GM12878 (cell line): ENCODE data around the gene HEXIM2. TPM values are rescaled to one million over a fixed set of nuclear protein-coding genes. Genes with fewer than 3 reads are reported as not detected.

Source experiments
- ASH2L ChIP-seq: fragments of 300-600, 200-600 bp; sonication (generic); IDR thresholded peaks from 2 replicates; pipeline ENCODE4 v1.6.1; 2017; ENCODE audit warnings: low read depth, mild to moderate bottlenecking, borderline replicate concordance
- BCL11A ChIP-seq: IDR thresholded peaks from 2 replicates; pipeline ENCODE4 v1.6.1; 2011; ENCODE audit warnings: low read depth, low read length
- BHLHE40 ChIP-seq, 2 experiments: fragments of 450-650 bp in 1 of 2; IDR thresholded peaks; 2 replicates each; pipeline ENCODE4 v1.6.1; 2011 to 2017; ENCODE audit warnings: low read depth in 2 of 2, borderline replicate concordance in 1 of 2, improper control_type of control experiment in 1 of 2, low read length in 1 of 2, mild to moderate bottlenecking in 1 of 2
- CBX3 ChIP-seq: fragments of 200-600 bp; sonication (generic); IDR thresholded peaks from 2 replicates; pipeline ENCODE4 v1.6.1; 2016; ENCODE audit warnings: low read depth, borderline replicate concordance
- CHD1 ChIP-seq: IDR thresholded peaks from 2 replicates; pipeline ENCODE4 v1.6.1; 2012; ENCODE audit warnings: low read depth, low read length, improper control_type of control experiment
- GATAD2B ChIP-seq: fragments of 450-650 bp; conservative IDR thresholded peaks from 2 replicates; pipeline ENCODE4 v1.6.1; 2017; ENCODE audit warnings: low read depth, mild to moderate bottlenecking, moderate library complexity
- IKZF2 ChIP-seq, 2 experiments: fragments of 450-650 bp; IDR thresholded peaks; 2 replicates each; pipeline ENCODE4 v1.6.1; 2017; ENCODE audit warnings: mild to moderate bottlenecking in 2 of 2, moderate library complexity in 2 of 2
- MAX ChIP-seq: IDR thresholded peaks from 2 replicates; pipeline ENCODE4 v1.6.1; 2012; ENCODE audit warnings: low read depth, low read length, improper control_type of control experiment
- MXI1 ChIP-seq: fragments of 150-350 bp; IDR thresholded peaks from 2 replicates; pipeline ENCODE4 v1.6.1; 2011; ENCODE audit warnings: low read depth, mild to moderate bottlenecking, inconsistent platforms, low read length, improper control_type of control experiment
- MYB ChIP-seq: fragments of 150-350 bp; IDR thresholded peaks from 2 replicates; pipeline ENCODE4 v1.6.1; 2014; ENCODE audit warnings: mild to moderate bottlenecking, low read depth, low read length, borderline replicate concordance
- POU2F2 ChIP-seq: IDR thresholded peaks from 3 replicates; pipeline ENCODE4 v1.6.1; 2011; ENCODE audit warnings: low read depth, mild to moderate bottlenecking, low read length, borderline replicate concordance
- RAD51 ChIP-seq: fragments of 450-650 bp; IDR thresholded peaks from 2 replicates; pipeline ENCODE4 v1.6.1; 2016; ENCODE audit warnings: moderate library complexity, mild to moderate bottlenecking, inconsistent platforms
- SMAD1 ChIP-seq: fragments of 450-650 bp; IDR thresholded peaks from 2 replicates; pipeline ENCODE4 v1.6.1; 2018; ENCODE audit warnings: mild to moderate bottlenecking, low read depth; ENCODE audit not compliant: partially characterized antibody
- SP1 ChIP-seq: IDR thresholded peaks from one replicate; pipeline ENCODE4 v1.6.1; 2011; ENCODE audit warnings: low read depth, low read length
- STAT1 ChIP-seq: fragments of 450-650 bp; conservative IDR thresholded peaks from 2 replicates; pipeline ENCODE4 v1.6.1; 2014; ENCODE audit warnings: antibody characterized with exemption, mild to moderate bottlenecking
- TAF1 ChIP-seq: IDR thresholded peaks from 2 replicates; pipeline ENCODE4 v1.6.1; 2011; ENCODE audit warnings: mild to moderate bottlenecking, low read depth, low read length, borderline replicate concordance
- TCF3 ChIP-seq: IDR thresholded peaks from 2 replicates; pipeline ENCODE4 v1.6.1; 2012; ENCODE audit warnings: low read depth, mild to moderate bottlenecking, low read length, borderline replicate concordance; ENCODE audit not compliant: insufficient read depth
- WRNIP1 ChIP-seq: IDR thresholded peaks from 2 replicates; pipeline ENCODE4 v1.6.1; 2011; ENCODE audit warnings: low read depth, low read length, improper control_type of control experiment, borderline replicate concordance
- polyA plus RNA-seq, 11 experiments: library from polyadenylated mRNA; depleted of rRNA in 4 of 11; unstranded in 6 of 11; stranded (reverse) in 5 of 11; fragments of >200 nt; fragmentation: Nextera tagmentation in 4 of 11; fragmentation: Illumina TruSeq in 1 of 11; extraction: Ambion mirVana in 4 of 11; extraction: Trizol in 1 of 11; gene quantifications; 1 replicate in 1 of 11; 2 replicates in 10 of 11; pipeline versions ENCODE4 v1.2.1 to v1.2.3, GENCODE V29; 2011 to 2016; ENCODE audit warnings: inconsistent platforms in 2 of 11, missing spikeins in 2 of 11, low read depth in 1 of 11
- total RNA-seq, 4 experiments: library from RNA; depleted of rRNA in 3 of 4; stranded (reverse); fragments of >200 nt in 3 of 4; fragmentation: Illumina TruSeq in 1 of 4; extraction: Trizol in 1 of 4; gene quantifications; 2 replicates each; pipeline versions ENCODE4 v1.2.1 to v1.2.3, GENCODE V29; 2013 to 2021
- TF ChIP-seq, protein P1 (sequence below): IDR thresholded peaks from 2 replicates; pipeline ENCODE4 v1.6.1; 2011; ENCODE audit warnings: low read depth, low read length, improper control_type of control experiment, borderline replicate concordance
- TF ChIP-seq, protein P2 (sequence below): fragments of 450-650 bp; IDR thresholded peaks from 2 replicates; pipeline ENCODE4 v1.6.1; 2017; ENCODE audit warnings: antibody characterized with exemption, mild to moderate bottlenecking, moderate library complexity
- TF ChIP-seq, protein P3 (sequence below): IDR thresholded peaks from 2 replicates; pipeline ENCODE4 v1.6.1; 2012; ENCODE audit warnings: low read length, inconsistent platforms
- TF ChIP-seq, protein P4 (sequence below): fragments of 450-650 bp; formaldehyde crosslinking; IDR thresholded peaks from 2 replicates; pipeline ENCODE4 v1.4.0; 2022; ENCODE audit warnings: mild to moderate bottlenecking, moderate library complexity

Gene HEXIM2
- total and polyA plus RNA-seq, 10 of the 15 experiments (the other 5 are each of a cell fraction or from before 2014, with no cell fraction given): 0.10 to 10.3 (median 6.4) TPM

- TF ChIP-seq, protein P1, sequence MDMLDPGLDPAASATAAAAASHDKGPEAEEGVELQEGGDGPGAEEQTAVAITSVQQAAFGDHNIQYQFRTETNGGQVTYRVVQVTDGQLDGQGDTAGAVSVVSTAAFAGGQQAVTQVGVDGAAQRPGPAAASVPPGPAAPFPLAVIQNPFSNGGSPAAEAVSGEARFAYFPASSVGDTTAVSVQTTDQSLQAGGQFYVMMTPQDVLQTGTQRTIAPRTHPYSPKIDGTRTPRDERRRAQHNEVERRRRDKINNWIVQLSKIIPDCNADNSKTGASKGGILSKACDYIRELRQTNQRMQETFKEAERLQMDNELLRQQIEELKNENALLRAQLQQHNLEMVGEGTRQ: no peak
- TF ChIP-seq MAX: no peak
- peak; percentile 22 for TF ChIP-seq SMAD1
- TF ChIP-seq MYB: no peak
- peak; percentile 48 for TF ChIP-seq SP1
- no peak for TF ChIP-seq CBX3
- TF ChIP-seq BHLHE40 (IDR thresholded peaks at IDR 0.05; ENCODE audit: borderline replicate concordance in 1 of 2, low read depth in 2 of 2, low read length in 1 of 2): peak; percentile 94 to 97
- TF ChIP-seq TCF3: no peak
- TF ChIP-seq BCL11A: peak; percentile 8; the same call in 1 of the 2 replicates
- TF ChIP-seq POU2F2: peak; percentile 96
- peak; percentile 93 for TF ChIP-seq STAT1
- peak; percentile 58; the same call in 1 of the 2 replicates for TF ChIP-seq MXI1
- TF ChIP-seq, protein P2, sequence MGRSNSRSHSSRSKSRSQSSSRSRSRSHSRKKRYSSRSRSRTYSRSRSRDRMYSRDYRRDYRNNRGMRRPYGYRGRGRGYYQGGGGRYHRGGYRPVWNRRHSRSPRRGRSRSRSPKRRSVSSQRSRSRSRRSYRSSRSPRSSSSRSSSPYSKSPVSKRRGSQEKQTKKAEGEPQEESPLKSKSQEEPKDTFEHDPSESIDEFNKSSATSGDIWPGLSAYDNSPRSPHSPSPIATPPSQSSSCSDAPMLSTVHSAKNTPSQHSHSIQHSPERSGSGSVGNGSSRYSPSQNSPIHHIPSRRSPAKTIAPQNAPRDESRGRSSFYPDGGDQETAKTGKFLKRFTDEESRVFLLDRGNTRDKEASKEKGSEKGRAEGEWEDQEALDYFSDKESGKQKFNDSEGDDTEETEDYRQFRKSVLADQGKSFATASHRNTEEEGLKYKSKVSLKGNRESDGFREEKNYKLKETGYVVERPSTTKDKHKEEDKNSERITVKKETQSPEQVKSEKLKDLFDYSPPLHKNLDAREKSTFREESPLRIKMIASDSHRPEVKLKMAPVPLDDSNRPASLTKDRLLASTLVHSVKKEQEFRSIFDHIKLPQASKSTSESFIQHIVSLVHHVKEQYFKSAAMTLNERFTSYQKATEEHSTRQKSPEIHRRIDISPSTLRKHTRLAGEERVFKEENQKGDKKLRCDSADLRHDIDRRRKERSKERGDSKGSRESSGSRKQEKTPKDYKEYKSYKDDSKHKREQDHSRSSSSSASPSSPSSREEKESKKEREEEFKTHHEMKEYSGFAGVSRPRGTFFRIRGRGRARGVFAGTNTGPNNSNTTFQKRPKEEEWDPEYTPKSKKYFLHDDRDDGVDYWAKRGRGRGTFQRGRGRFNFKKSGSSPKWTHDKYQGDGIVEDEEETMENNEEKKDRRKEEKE: peak; percentile 92
- peak; percentile 74 for TF ChIP-seq RAD51
- peak; percentile 97 for TF ChIP-seq CHD1
- TF ChIP-seq GATAD2B: no peak
- TF ChIP-seq ASH2L: peak; percentile 62; the same call in 1 of the 2 replicates
- TF ChIP-seq TAF1: peak; percentile 77
- peak; percentile 69; the same call in 1 of the 2 replicates for TF ChIP-seq WRNIP1
- TF ChIP-seq, protein P3, sequence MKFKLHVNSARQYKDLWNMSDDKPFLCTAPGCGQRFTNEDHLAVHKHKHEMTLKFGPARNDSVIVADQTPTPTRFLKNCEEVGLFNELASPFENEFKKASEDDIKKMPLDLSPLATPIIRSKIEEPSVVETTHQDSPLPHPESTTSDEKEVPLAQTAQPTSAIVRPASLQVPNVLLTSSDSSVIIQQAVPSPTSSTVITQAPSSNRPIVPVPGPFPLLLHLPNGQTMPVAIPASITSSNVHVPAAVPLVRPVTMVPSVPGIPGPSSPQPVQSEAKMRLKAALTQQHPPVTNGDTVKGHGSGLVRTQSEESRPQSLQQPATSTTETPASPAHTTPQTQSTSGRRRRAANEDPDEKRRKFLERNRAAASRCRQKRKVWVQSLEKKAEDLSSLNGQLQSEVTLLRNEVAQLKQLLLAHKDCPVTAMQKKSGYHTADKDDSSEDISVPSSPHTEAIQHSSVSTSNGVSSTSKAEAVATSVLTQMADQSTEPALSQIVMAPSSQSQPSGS: peak; percentile 69
- TF ChIP-seq IKZF2 (IDR thresholded peaks at IDR 0.05): peak in 1 of 2 experiments; percentile 26; a peak in 1 of 4 replicates
- TF ChIP-seq, protein P4, sequence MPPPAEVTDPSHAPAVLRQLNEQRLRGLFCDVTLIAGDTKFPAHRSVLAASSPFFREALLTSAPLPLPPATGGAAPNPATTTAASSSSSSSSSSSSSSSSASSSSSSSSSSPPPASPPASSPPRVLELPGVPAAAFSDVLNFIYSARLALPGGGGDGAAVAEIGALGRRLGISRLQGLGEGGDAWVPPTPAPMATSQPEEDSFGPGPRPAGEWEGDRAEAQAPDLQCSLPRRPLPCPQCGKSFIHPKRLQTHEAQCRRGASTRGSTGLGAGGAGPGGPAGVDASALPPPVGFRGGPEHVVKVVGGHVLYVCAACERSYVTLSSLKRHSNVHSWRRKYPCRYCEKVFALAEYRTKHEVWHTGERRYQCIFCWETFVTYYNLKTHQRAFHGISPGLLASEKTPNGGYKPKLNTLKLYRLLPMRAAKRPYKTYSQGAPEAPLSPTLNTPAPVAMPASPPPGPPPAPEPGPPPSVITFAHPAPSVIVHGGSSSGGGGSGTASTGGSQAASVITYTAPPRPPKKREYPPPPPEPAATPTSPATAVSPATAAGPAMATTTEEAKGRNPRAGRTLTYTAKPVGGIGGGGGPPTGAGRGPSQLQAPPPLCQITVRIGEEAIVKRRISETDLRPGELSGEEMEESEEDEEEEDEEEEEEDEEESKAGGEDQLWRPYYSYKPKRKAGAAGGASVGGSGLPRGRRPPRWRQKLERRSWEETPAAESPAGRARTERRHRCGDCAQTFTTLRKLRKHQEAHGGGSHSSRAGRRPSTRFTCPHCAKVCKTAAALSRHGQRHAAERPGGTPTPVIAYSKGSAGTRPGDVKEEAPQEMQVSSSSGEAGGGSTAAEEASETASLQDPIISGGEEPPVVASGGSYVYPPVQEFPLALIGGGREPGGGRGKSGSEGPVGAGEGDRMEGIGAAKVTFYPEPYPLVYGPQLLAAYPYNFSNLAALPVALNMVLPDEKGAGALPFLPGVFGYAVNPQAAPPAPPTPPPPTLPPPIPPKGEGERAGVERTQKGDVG: peak; percentile 67; the same call in 1 of the 2 replicates
Observed at GRCh38 chr17:45147581-45148182, 14.0 kb upstream of the HEXIM2 start (continued).
